Tibial nerve (tissue), 4 donors: Measurements from ENCODE around the gene CLIP2. TPM values are rescaled to one million over a fixed set of nuclear protein-coding genes. Genes with fewer than 3 reads are reported as not detected.
"Not testable (repeated sequence)": the region's sequence is repeated elsewhere in the genome, so short reads cannot be mapped to it uniquely, and the experiment has no call there.

ENCODE experiments used
- DNase-seq, 2 donors: peaks; one replicate each; pipeline ENCODE4 v3.0.0-alpha.2; 2019; ENCODE audit warnings: low spot score in 2 of 2
- H3K27ac ChIP-seq, 4 donors: fragments of 200-600 bp; sonication (generic) in 3 of 4; one replicate each; pipeline ENCODE4 v1.5.1; 2017 to 2019; ENCODE audit warnings: mild to moderate bottlenecking in 1 of 4
- H3K27me3 ChIP-seq, 2 donors: fragments of 200-600 bp; sonication (generic) in 1 of 2; one replicate each; pipeline versions ENCODE4 v1.5.1 to v1.6.0; 2017 to 2019
- H3K36me3 ChIP-seq, 3 donors: fragments of 200-600 bp; sonication (generic); one replicate each; pipeline ENCODE4 v1.5.1; 2018 to 2019
- H3K4me1 ChIP-seq, 4 donors: fragments of 200-600 bp; sonication (generic) in 3 of 4; one replicate each; pipeline ENCODE4 v1.5.1; 2017 to 2019
- H3K4me3 ChIP-seq, 4 donors: fragments of 200-600 bp; sonication (generic) in 3 of 4; one replicate each; pipeline ENCODE4 v1.5.1; 2017 to 2019; ENCODE audit warnings: mild to moderate bottlenecking in 1 of 4, moderate library complexity in 1 of 4
- H3K9me3 ChIP-seq, 4 donors: fragments of 200-600 bp; sonication (generic) in 3 of 4; one replicate each; pipeline ENCODE4 v1.5.1; 2017 to 2019
- EP300 ChIP-seq, 2 donors: sonication (generic); formaldehyde crosslinking; IDR thresholded peaks; one replicate each; pipeline ENCODE4 v1.6.1; 2017; ENCODE audit warnings: antibody characterized with exemption in 2 of 2, mild to moderate bottlenecking in 1 of 2
- POLR2A ChIP-seq, 2 donors: fragments of 450-650 bp; IDR thresholded peaks; one replicate each; pipeline ENCODE4 v1.6.1; 2017; ENCODE audit warnings: antibody characterized with exemption in 2 of 2, mild to moderate bottlenecking in 2 of 2, moderate library complexity in 2 of 2
- WGBS, 2 donors: methylation state at CpG; one replicate each; pipeline ENCODE4 v1.1.5; 2018; 5-methylcytosine and 5-hydroxymethylcytosine counted together
- total RNA-seq, 4 donors: library from RNA; depleted of rRNA; stranded (reverse); fragments of >200 nt; gene quantifications; one replicate each; pipeline ENCODE4 v1.1.0, GENCODE V29; 2016
- TF ChIP-seq, protein P1 (sequence below), 5 experiments: fragments of 200-600 bp in 3 of 5; fragments of 450-650 bp in 2 of 5; sonication (generic) in 3 of 5; IDR thresholded peaks; one replicate each; pipeline ENCODE4 v1.5.1; 2016 to 2019; ENCODE audit warnings: antibody characterized with exemption in 5 of 5, mild to moderate bottlenecking in 3 of 5, moderate library complexity in 2 of 5

CLIP2 gene
- total RNA-seq, 4 donors from 2014 or later: 42.0 to 48.3 (median 46.3) TPM

GRCh38 chr7:74350751-74351150 lies 61.5 kb downstream of the CLIP2 start:
- no peak for TF ChIP-seq POLR2A (IDR thresholded peaks at IDR 0.05)
- TF ChIP-seq, protein P1, sequence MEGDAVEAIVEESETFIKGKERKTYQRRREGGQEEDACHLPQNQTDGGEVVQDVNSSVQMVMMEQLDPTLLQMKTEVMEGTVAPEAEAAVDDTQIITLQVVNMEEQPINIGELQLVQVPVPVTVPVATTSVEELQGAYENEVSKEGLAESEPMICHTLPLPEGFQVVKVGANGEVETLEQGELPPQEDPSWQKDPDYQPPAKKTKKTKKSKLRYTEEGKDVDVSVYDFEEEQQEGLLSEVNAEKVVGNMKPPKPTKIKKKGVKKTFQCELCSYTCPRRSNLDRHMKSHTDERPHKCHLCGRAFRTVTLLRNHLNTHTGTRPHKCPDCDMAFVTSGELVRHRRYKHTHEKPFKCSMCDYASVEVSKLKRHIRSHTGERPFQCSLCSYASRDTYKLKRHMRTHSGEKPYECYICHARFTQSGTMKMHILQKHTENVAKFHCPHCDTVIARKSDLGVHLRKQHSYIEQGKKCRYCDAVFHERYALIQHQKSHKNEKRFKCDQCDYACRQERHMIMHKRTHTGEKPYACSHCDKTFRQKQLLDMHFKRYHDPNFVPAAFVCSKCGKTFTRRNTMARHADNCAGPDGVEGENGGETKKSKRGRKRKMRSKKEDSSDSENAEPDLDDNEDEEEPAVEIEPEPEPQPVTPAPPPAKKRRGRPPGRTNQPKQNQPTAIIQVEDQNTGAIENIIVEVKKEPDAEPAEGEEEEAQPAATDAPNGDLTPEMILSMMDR (IDR thresholded peaks at IDR 0.05): no peak
- TF ChIP-seq EP300 (IDR thresholded peaks at IDR 0.05): no peak
- DNase-seq: no peak
- Histone ChIP-seq H3K9me3 (peaks cover 0 to 2% (median 0%) of the 10 kb centered on the region in 4 donors), H3K4me1 (no peaks in the 10 kb centered on the region), H3K27ac (no peak overlapping the region), H3K36me3 (peaks cover 0 to 32% (median 0%) of the 10 kb centered on the region in 3 donors), H3K4me3 (no peak overlapping the region), H3K27me3 (no peaks in the 10 kb centered on the region)
- WGBS, 2 donors: 97 to 100% methylated on average over 1 of the region's 1 CpG

DNA sequence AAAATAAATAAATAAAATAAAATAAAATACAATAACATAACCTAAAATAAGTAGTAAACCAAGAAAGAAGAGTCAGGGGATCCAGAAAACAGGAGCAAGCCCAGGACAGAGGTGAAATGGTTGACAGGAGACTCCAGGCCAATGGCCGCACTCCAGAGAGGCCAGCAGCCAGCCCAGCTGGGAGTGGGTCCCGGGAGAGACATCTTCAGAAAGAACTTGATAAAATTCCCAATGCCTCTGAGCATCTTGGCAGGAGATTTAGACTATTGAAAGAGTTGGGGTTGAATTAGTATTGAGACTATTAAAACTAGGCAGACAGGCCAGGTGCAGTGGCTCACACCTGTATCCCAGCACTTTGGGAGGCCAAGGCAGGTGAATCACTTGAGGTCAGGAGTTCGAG lies 62.6 kb downstream of the CLIP2 start:
- no peak for DNase-seq
- H3K4me1 ChIP-seq: no peaks in the 10 kb centered on the region
- peaks cover 0 to 13% (median 0%) of the 10 kb centered on the region in 4 donors for H3K9me3 ChIP-seq
- H3K27ac ChIP-seq: no peak overlapping the region
- no peak overlapping the region for H3K4me3 ChIP-seq
- H3K27me3 ChIP-seq: no peaks in the 10 kb centered on the region
- peaks cover 0 to 36% (median 0%) of the 10 kb centered on the region in 3 donors for H3K36me3 ChIP-seq
- TF ChIP-seq, protein P1 (IDR thresholded peaks at IDR 0.05): no peak
- TF ChIP-seq EP300 (IDR thresholded peaks at IDR 0.05) (no peak), POLR2A (IDR thresholded peaks at IDR 0.05) (no peak)
- 81 to 90% methylated on average over 3 of the region's 3 CpGs for WGBS, 2 donors

DNA sequence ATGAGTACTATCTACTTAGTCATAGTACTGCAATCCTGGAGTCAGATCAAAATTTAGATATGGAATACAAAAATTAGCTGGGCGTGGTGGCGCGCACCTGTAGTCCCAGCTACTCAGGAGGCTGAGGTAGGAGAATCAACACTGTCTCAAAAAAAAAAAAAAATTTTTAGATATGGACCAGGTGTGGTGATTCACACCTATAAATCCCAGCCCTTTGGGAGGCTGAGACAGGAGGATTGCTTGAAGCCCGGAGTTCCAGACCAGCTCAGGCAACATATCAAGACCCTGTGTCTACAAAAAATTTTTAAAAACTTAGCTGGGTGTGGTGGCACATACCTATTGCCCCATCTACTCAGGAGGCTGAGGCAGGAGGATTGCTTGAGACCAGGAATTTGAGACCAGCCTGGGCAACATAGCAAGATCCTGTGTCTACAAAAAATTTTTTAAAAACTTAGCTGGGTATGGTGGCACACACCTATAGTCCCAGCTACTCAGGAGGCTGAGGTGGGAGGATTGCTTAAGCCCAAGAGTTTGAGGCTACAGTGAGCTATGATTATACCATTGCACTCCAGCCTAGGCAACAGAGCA lies 63.4 kb downstream of the CLIP2 start:
- not testable (repeated sequence) for DNase-seq, H3K27ac ChIP-seq, H3K4me3 ChIP-seq, H3K4me1 ChIP-seq, H3K27me3 ChIP-seq
- Histone ChIP-seq H3K36me3 (peaks cover 0 to 42% (median 0%) of the 10 kb centered on the region in 3 donors), H3K9me3 (peaks cover 0 to 17% (median 0%) of the 10 kb centered on the region in 4 donors)
- 74 to 84% methylated on average over 4 of the region's 4 CpGs for WGBS, 2 donors

DNA sequence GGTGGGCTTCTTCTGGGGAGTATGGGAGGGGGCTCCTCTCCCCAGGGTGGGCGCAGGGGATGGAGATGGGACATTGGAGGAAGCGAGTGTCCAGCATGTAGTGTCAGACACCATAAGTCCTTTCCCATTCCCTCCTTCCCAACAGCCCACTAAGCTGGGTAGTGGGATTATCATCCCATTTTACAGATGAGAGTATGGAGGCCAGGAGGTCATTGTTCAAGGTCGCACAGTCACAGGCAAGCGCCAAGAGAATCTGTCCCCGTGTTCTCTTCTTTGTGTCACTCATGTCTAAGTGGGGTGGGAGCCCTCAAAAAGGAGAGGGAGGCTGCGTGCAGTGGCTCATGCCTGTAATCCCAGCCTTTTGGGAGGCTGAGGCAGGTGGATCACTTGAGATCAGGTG lies 64.8 kb downstream of the CLIP2 start:
- peaks cover 0 to 56% (median 0%) of the 10 kb centered on the region in 3 donors for H3K36me3 ChIP-seq
- 91 to 98% methylated on average over 6 of the region's 6 CpGs for WGBS, 2 donors
- H3K4me1 ChIP-seq: no peaks in the 10 kb centered on the region
- H3K4me3 ChIP-seq: no peak overlapping the region
- no peaks in the 10 kb centered on the region for H3K27me3 ChIP-seq
- DNase-seq: no peak
- no peak overlapping the region for H3K27ac ChIP-seq
- H3K9me3 ChIP-seq: peaks cover 0 to 17% (median 0%) of the 10 kb centered on the region in 4 donors
- TF ChIP-seq, protein P1 (IDR thresholded peaks at IDR 0.05): no peak
- TF ChIP-seq EP300 (IDR thresholded peaks at IDR 0.05) (no peak), POLR2A (IDR thresholded peaks at IDR 0.05) (no peak)

GRCh38 chr7:74355091-74355490 lies 65.9 kb downstream of the CLIP2 start:
- DNase-seq: peak in 1 of 2 donors; percentile 7
- H3K27ac ChIP-seq: peak overlapping the region in 1 of 4 donors; percentile 28
- no peaks in the 10 kb centered on the region for H3K27me3 ChIP-seq
- WGBS, 2 donors: 74 to 83% methylated on average over 4 of the region's 4 CpGs
- TF ChIP-seq POLR2A (IDR thresholded peaks at IDR 0.05) (no peak), EP300 (IDR thresholded peaks at IDR 0.05) (no peak)
- TF ChIP-seq, protein P1 (IDR thresholded peaks at IDR 0.05): no peak
- peaks cover 0 to 17% (median 0%) of the 10 kb centered on the region in 4 donors for H3K9me3 ChIP-seq
- peaks cover 0 to 66% (median 0%) of the 10 kb centered on the region in 3 donors for H3K36me3 ChIP-seq
- H3K4me1 ChIP-seq: no peaks in the 10 kb centered on the region
- no peak overlapping the region for H3K4me3 ChIP-seq
